B cell (primary cell): ENCODE data around the gene KLK15.

Experiments
- CTCF ChIP-seq: fragments of 200-600 bp; IDR thresholded peaks from one replicate; pipeline ENCODE4 v1.8.0; 2022; ENCODE audit warnings: antibody characterized with exemption, mild to moderate bottlenecking
- EZH2 ChIP-seq: IDR thresholded peaks from 2 replicates; pipeline ENCODE4 v1.6.1; 2012; ENCODE audit warnings: borderline replicate concordance, low read depth, mild to moderate bottlenecking, moderate library complexity, low read length; ENCODE audit not compliant: insufficient read depth, poor library complexity, severe bottlenecking

- TF ChIP-seq CTCF (no peak), EZH2 (no peak)
Observed at GRCh38 chr19:50780753-50781435, 52.5 kb downstream of the KLK15 start.
